ENCODE results near the gene FNDC8. TPM values are rescaled to one million over a fixed set of nuclear protein-coding genes. Genes with fewer than 3 reads are reported as not detected.
"Not testable (repeated sequence)": the region's sequence is repeated elsewhere in the genome, so short reads cannot be mapped to it uniquely, and the experiment has no call there.

FNDC8 gene
- total and polyA plus RNA-seq, 2 experiments from 2014 or later, result not detected

DNA sequence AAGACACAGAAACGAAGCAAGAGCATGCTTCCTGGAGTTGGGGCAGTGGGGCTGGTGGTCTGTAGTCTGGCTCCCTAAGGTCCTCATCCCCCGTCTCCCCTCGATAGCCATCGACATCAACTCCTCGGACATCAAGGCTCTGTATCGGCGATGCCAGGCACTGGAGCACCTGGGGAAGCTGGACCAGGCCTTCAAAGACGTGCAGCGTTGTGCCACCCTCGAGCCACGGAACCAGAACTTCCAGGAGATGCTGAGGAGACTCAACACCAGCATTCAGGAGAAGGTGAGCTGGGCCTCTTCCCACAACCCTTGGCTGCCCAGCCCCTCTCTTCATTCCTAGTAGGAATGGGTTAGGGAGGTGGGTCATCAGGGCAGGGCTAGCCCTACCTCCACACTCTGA, 28.5 kb downstream of the FNDC8 start:
- Histone ChIP-seq H3K4me3 (no peak overlapping the region), H4K20me1 (ENCODE audit: insufficient read depth, poor library complexity, severe bottlenecking) (no peaks in the 10 kb centered on the region), H3K36me3 (replicated peaks; ENCODE audit: insufficient read depth, low read depth) (no peaks in the 10 kb centered on the region), H3K27me3 (no peaks in the 10 kb centered on the region), H3K27ac (no peak overlapping the region), H3K9me2 (replicated peaks; ENCODE audit: insufficient read depth) (no peaks in the 10 kb centered on the region), H3K4me1 (ENCODE audit: insufficient read depth) (peaks cover 3% of the 10 kb centered on the region), H3K4me2 (no peak overlapping the region), H3K79me2 (no peaks in the 10 kb centered on the region), H3K9me3 (ENCODE audit: low read depth) (no peaks in the 10 kb centered on the region), H2AFZ (no peak overlapping the region)
- DNase-seq (ENCODE audit: low spot score), result no peak
- WGBS (ENCODE audit: low lambda C conversion rate, missing lambda C conversion rate), result 98% methylated on average over 11 of the region's 11 CpGs
- TF ChIP-seq EZH2phosphoT487 (IDR thresholded peaks at IDR 0.05; ENCODE audit: low read depth, severe bottlenecking, unreplicated experiment) (no peak), EZH2 (IDR thresholded peaks at IDR 0.05; ENCODE audit: borderline replicate concordance) (no peak)
- TF ChIP-seq, protein P1, sequence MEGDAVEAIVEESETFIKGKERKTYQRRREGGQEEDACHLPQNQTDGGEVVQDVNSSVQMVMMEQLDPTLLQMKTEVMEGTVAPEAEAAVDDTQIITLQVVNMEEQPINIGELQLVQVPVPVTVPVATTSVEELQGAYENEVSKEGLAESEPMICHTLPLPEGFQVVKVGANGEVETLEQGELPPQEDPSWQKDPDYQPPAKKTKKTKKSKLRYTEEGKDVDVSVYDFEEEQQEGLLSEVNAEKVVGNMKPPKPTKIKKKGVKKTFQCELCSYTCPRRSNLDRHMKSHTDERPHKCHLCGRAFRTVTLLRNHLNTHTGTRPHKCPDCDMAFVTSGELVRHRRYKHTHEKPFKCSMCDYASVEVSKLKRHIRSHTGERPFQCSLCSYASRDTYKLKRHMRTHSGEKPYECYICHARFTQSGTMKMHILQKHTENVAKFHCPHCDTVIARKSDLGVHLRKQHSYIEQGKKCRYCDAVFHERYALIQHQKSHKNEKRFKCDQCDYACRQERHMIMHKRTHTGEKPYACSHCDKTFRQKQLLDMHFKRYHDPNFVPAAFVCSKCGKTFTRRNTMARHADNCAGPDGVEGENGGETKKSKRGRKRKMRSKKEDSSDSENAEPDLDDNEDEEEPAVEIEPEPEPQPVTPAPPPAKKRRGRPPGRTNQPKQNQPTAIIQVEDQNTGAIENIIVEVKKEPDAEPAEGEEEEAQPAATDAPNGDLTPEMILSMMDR (IDR thresholded peaks at IDR 0.05; ENCODE audit: poor library complexity), result no peak

DNA sequence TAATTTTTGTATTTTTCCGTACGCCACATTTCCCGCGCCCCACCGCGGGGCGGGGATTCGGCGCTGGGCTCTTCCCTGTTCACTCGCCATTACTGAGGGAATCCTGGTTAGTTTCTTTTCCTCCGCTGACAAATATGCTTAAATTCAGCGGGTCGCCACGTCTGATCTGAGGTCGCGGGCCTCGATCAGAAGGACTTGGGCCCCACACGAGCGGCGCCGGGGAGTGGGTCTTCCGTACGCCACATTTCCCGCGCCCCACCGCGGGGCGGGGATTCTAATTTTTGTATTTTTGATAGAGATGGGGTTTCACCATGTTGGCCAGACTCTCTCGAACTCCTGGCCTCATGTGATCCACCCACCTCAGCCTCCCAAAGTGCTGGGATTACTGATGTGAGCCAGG, 29.7 kb downstream of the FNDC8 start:
- H3K79me2 ChIP-seq; H3K27me3 ChIP-seq; H3K9me2 ChIP-seq (replicated peaks; ENCODE audit: insufficient read depth); H3K27ac ChIP-seq; H3K4me3 ChIP-seq; H3K4me1 ChIP-seq (ENCODE audit: insufficient read depth); DNase-seq (ENCODE audit: low spot score); H3K9me3 ChIP-seq (ENCODE audit: low read depth); H3K36me3 ChIP-seq (replicated peaks; ENCODE audit: insufficient read depth, low read depth); H4K20me1 ChIP-seq (ENCODE audit: insufficient read depth, poor library complexity, severe bottlenecking); H3K4me2 ChIP-seq; H2AFZ ChIP-seq: not testable (repeated sequence)
- 92% methylated on average over 28 of the region's 29 CpGs for WGBS (ENCODE audit: low lambda C conversion rate, missing lambda C conversion rate)

DNA sequence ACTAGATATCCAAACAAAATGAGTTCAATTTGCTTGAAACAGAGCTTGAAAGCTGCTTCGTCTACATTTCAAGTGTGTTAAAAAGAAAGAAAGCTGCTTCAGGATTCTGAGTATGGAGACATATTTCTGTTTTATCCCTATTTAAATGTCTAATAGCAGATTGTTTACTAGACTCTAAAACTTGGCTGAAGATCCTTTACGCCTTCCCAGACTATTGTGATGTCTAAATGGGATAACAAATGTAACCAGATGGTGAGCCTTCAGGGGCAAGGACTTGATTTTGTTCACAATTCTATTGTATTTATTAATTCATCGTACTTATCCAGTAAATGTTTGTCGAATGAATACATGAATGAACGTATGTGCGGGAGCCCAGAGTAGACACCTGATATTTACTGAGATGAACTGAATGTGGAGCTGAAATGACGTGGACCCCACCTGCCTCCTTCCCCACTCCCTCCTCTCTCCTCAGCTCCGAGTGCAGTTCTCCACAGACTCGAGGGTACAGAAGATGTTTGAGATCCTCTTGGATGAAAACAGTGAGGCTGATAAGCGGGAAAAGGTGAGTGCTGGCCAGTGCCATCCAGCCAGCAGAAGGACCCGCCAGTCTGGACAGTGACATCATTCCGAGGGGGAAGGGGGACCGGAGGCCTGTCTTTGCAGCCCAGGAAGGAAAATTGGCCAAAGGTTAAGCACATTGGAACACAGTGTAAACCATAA, 31.2 kb downstream of the FNDC8 start:
- no peaks in the 10 kb centered on the region for H3K36me3 ChIP-seq (replicated peaks; ENCODE audit: insufficient read depth, low read depth)
- H3K4me3 ChIP-seq, result no peak overlapping the region
- DNase-seq (ENCODE audit: low spot score), result no peak
- H3K9me3 ChIP-seq (ENCODE audit: low read depth), result no peaks in the 10 kb centered on the region
- no peaks in the 10 kb centered on the region for H3K27me3 ChIP-seq
- H3K4me2 ChIP-seq, result no peak overlapping the region
- no peaks in the 10 kb centered on the region for H3K79me2 ChIP-seq
- H3K27ac ChIP-seq, result peak overlapping the region; percentile 38
- WGBS (ENCODE audit: low lambda C conversion rate, missing lambda C conversion rate), result 61% methylated on average over 13 of the region's 13 CpGs
- H2AFZ ChIP-seq, result no peak overlapping the region
- H4K20me1 ChIP-seq (ENCODE audit: insufficient read depth, poor library complexity, severe bottlenecking), result no peaks in the 10 kb centered on the region
- no peaks in the 10 kb centered on the region for H3K9me2 ChIP-seq (replicated peaks; ENCODE audit: insufficient read depth)
- H3K4me1 ChIP-seq (ENCODE audit: insufficient read depth), result peaks cover 3% of the 10 kb centered on the region
- TF ChIP-seq, protein P1 (IDR thresholded peaks at IDR 0.05; ENCODE audit: poor library complexity), result no peak
- TF ChIP-seq EZH2phosphoT487 (IDR thresholded peaks at IDR 0.05; ENCODE audit: low read depth, severe bottlenecking, unreplicated experiment) (no peak), EZH2 (IDR thresholded peaks at IDR 0.05; ENCODE audit: borderline replicate concordance) (no peak)

DNA sequence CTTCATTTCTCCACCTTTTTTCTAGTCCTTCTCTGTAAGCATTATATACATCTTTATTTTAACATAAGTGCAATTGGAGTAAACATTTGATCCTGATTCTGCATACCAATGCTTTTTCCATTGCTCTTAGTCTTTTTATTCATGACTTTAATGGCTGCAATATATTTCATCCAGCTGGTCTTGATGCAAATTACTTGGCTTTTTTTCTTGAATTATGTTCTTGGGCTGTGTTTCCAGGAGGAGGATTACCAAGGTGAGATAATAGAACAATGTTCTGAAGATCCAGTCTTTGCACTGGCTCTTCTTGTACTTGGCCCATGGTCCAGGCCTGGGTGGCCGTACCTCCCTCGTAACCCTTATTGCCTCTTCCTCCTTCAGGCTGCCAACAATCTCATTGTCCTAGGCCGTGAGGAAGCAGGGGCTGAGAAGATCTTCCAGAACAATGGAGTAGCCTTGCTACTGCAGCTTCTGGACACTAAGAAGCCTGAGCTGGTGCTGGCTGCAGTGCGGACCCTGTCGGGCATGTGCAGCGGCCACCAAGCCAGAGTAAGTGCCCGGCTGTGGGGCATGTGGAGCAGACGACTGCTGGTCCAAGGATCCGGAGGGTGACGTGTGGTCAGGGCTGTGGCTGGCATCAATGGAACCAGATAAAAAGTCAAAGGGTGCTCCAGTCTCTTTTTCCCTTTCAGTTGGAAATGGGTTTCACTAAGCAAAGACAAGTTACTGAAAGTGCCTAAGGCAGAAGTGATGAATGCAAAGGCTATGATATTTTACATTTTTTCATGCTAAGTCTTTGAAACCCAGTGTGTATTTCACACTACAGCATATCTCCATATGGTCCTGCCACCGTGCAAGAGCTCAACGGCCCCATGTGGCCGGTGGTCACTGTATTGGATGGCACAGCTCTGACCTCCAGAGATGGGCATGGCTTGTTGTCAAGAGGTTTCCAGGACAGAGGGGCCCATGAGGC, 33.1 kb downstream of the FNDC8 start:
- DNase-seq (ENCODE audit: low spot score), result no peak
- H3K27me3 ChIP-seq, result no peaks in the 10 kb centered on the region
- TF ChIP-seq EZH2 (IDR thresholded peaks at IDR 0.05; ENCODE audit: borderline replicate concordance) (no peak), EZH2phosphoT487 (IDR thresholded peaks at IDR 0.05; ENCODE audit: low read depth, severe bottlenecking, unreplicated experiment) (no peak)
- TF ChIP-seq, protein P1 (IDR thresholded peaks at IDR 0.05; ENCODE audit: poor library complexity), result no peak
- no peaks in the 10 kb centered on the region for H3K36me3 ChIP-seq (replicated peaks; ENCODE audit: insufficient read depth, low read depth)
- WGBS (ENCODE audit: low lambda C conversion rate, missing lambda C conversion rate), result 90% methylated on average over 13 of the region's 13 CpGs
- no peak overlapping the region for H3K4me3 ChIP-seq
- H3K79me2 ChIP-seq, result no peaks in the 10 kb centered on the region
- H3K27ac ChIP-seq, result peak overlapping the region; percentile 16
- H3K9me3 ChIP-seq (ENCODE audit: low read depth), result no peaks in the 10 kb centered on the region
- no peak overlapping the region for H2AFZ ChIP-seq
- H3K9me2 ChIP-seq (replicated peaks; ENCODE audit: insufficient read depth), result no peaks in the 10 kb centered on the region
- no peak overlapping the region for H3K4me2 ChIP-seq
- H3K4me1 ChIP-seq (ENCODE audit: insufficient read depth), result peaks cover 3% of the 10 kb centered on the region
- H4K20me1 ChIP-seq (ENCODE audit: insufficient read depth, poor library complexity, severe bottlenecking), result no peaks in the 10 kb centered on the region

Measured in hepatocyte (in vitro differentiated cells).